PC-3 (cell line): Measurements from ENCODE around the gene LMBRD2. TPM values are rescaled to one million over a fixed set of nuclear protein-coding genes. Genes with fewer than 3 reads are reported as not detected.
"Not testable (repeated sequence)": the region's sequence is repeated elsewhere in the genome, so short reads cannot be mapped to it uniquely, and the experiment has no call there.

Experiments
- ATAC-seq: fragments of 200-7000 bp; cut with Tn5 transposase; 2 replicates; pipeline ENCODE4 v1.9.1; 2020; ENCODE audit warnings: mild to moderate bottlenecking, moderate library complexity
- BruUV-seq: library from RNA; stranded (reverse); fragments of 400-500 nt; replicated peaks from 2 replicates; lab custom pipeline; 2021; lab: Mats Ljungman, UMichigan
- CTCF ChIA-PET: fragments of 300-600 bp; sonication (Branson Sonifier 250); formaldehyde crosslinking; loops from one replicate; lab custom pipeline; 2022; ENCODE audit warnings: antibody characterized with exemption; lab: Charles Lee
- POLR2A ChIA-PET: fragments of 300-600 bp; sonication (Branson Sonifier 250); formaldehyde crosslinking; loops from one replicate; lab custom pipeline; 2022; ENCODE audit warnings: antibody characterized with exemption; ENCODE audit not compliant: unreplicated experiment; lab: Charles Lee
- DNase-seq: peaks from one replicate; pipeline ENCODE4 v3.0.0-alpha.2; 2015
- H2AFZ ChIP-seq: fragments of 300-600 bp; sonication (generic); 2 replicates; pipeline ENCODE4 v1.6.0; 2016; ENCODE audit warnings: antibody characterized with exemption, low read length
- H3F3A ChIP-seq: fragments of 300-600 bp; sonication (generic); one replicate; pipeline ENCODE4 v1.6.0; 2017; ENCODE audit warnings: antibody characterized with exemption, low read length, control low read depth, mild to moderate bottlenecking; ENCODE audit not compliant: unreplicated experiment
- H3K27ac ChIP-seq: fragments of 300-600 bp; sonication (generic); 2 replicates; pipeline ENCODE4 v1.5.1; 2016; ENCODE audit warnings: mild to moderate bottlenecking, low read length
- H3K27me3 ChIP-seq: fragments of 300-600 bp; sonication (generic); 2 replicates; pipeline ENCODE4 v1.6.1; 2016; ENCODE audit warnings: low read length, mixed read lengths
- H3K36me3 ChIP-seq: fragments of 300-600 bp; sonication (generic); 2 replicates; pipeline ENCODE4 v1.6.1; 2016; ENCODE audit warnings: low read depth, mixed run types, low read length, mixed read lengths
- H3K4me1 ChIP-seq: fragments of 300-600 bp; sonication (generic); 2 replicates; pipeline ENCODE4 v1.5.1; 2016; ENCODE audit warnings: low read length; ENCODE audit not compliant: insufficient read depth
- H3K4me2 ChIP-seq: fragments of 300-600 bp; sonication (generic); 2 replicates; pipeline ENCODE4 v1.6.0; 2016; ENCODE audit warnings: low read length
- H3K4me3 ChIP-seq: fragments of 300-600 bp; sonication (generic); 2 replicates; pipeline ENCODE4 v1.5.1; 2016; ENCODE audit warnings: mild to moderate bottlenecking, low read length, mixed read lengths
- H3K79me2 ChIP-seq: fragments of 300-600 bp; sonication (generic); 2 replicates; pipeline ENCODE4 v1.6.1; 2017; ENCODE audit warnings: low read length, mixed read lengths
- H3K9ac ChIP-seq: fragments of 300-600 bp; sonication (generic); 2 replicates; pipeline ENCODE4 v1.6.0; 2016; ENCODE audit warnings: mild to moderate bottlenecking, low read length
- H3K9me2 ChIP-seq: fragments of 300-600 bp; sonication (generic); replicated peaks from 2 replicates; pipeline ENCODE4 v1.6.1; 2016; ENCODE audit warnings: mixed run types, low read length, mixed read lengths
- H3K9me3 ChIP-seq: fragments of 300-600 bp; sonication (generic); 2 replicates; pipeline ENCODE4 v1.6.1; 2016; ENCODE audit warnings: low read length, mixed read lengths
- H4K20me1 ChIP-seq: fragments of 300-600 bp; sonication (generic); 2 replicates; pipeline ENCODE4 v1.6.1; 2016; ENCODE audit warnings: low read length, mixed read lengths
- CTCF ChIP-seq: fragments of 300-600 bp; sonication (generic); conservative IDR thresholded peaks from 2 replicates; pipeline ENCODE4 v1.5.1; 2017; ENCODE audit warnings: antibody characterized with exemption, low read depth, mild to moderate bottlenecking, low read length
- EZH2 ChIP-seq: fragments of 300-600 bp; sonication (generic); IDR thresholded peaks from one replicate; pipeline ENCODE4 v1.6.1; 2017; ENCODE audit warnings: antibody characterized with exemption, mild to moderate bottlenecking, low read length; ENCODE audit not compliant: unreplicated experiment
- EZH2phosphoT487 ChIP-seq: fragments of 300-600 bp; sonication (generic); IDR thresholded peaks from 2 replicates; pipeline ENCODE4 v1.6.1; 2018; ENCODE audit warnings: mild to moderate bottlenecking, antibody characterized with exemption, low read length, borderline replicate concordance
- intact Hi-C: fragments of 100-400 bp; cut with micrococcal nuclease; formaldehyde crosslinking; loops from 2 replicates; pipeline ENCODE4 v1.9.0; 2023
- total RNA-seq: library from RNA; depleted of rRNA; stranded (reverse); fragments of >200 nt; gene quantifications from 2 replicates; pipeline ENCODE4 v1.2.3, GENCODE V29; 2014

LMBRD2 gene
- total RNA-seq, 1 experiment from 2014 or later = 9.1 TPM

GRCh38 chr5:36138900-36139683 lies 12.6 kb downstream of the LMBRD2 start:
- BruUV-seq = no TSS peak
- ATAC-seq = no peak
- intact Hi-C loops = no loop called here

GRCh38 chr5:36136581-36136980 lies 15.1 kb downstream of the LMBRD2 start:
- H3K27me3 ChIP-seq = no peaks in the 10 kb centered on the region
- H3K27ac ChIP-seq = no peak overlapping the region
- BruUV-seq = no TSS peak
- CTCF ChIA-PET = no interaction called here
- H3K4me2 ChIP-seq = no peak overlapping the region
- H3K9ac ChIP-seq = no peak overlapping the region
- H3K79me2 ChIP-seq = no peaks in the 10 kb centered on the region
- no peaks in the 10 kb centered on the region for H4K20me1 ChIP-seq
- no peaks in the 10 kb centered on the region for H3K4me1 ChIP-seq
- no peaks in the 10 kb centered on the region for H3K9me2 ChIP-seq
- intact Hi-C loops = no loop called here
- ATAC-seq (no peak), DNase-seq (no peak)
- H3K4me3 ChIP-seq = no peak overlapping the region
- H3F3A ChIP-seq = no peaks in the 10 kb centered on the region
- TF ChIP-seq EZH2 (no peak), CTCF (no peak), EZH2phosphoT487 (no peak)
- no peaks in the 10 kb centered on the region for H3K9me3 ChIP-seq
- H2AFZ ChIP-seq = no peak overlapping the region
- H3K36me3 ChIP-seq = peaks cover 2% of the 10 kb centered on the region; the same call in 1 of the 2 replicates
- POLR2A ChIA-PET = no interaction called here

More at GRCh38 chr5:36138900-36139683, 12.6 kb downstream of the LMBRD2 start:
- no peaks in the 10 kb centered on the region for H3K27me3 ChIP-seq
- H4K20me1 ChIP-seq = no peaks in the 10 kb centered on the region
- POLR2A ChIA-PET = no interaction called here
- H3K4me1 ChIP-seq = no peaks in the 10 kb centered on the region
- no peaks in the 10 kb centered on the region for H3K9me2 ChIP-seq
- H3F3A ChIP-seq = no peaks in the 10 kb centered on the region
- CTCF ChIA-PET = no interaction called here
- H3K9ac ChIP-seq = no peak overlapping the region
- no peak overlapping the region for H2AFZ ChIP-seq
- no peak overlapping the region for H3K27ac ChIP-seq
- H3K4me2 ChIP-seq = no peak overlapping the region
- DNase-seq = no peak
- no peaks in the 10 kb centered on the region for H3K9me3 ChIP-seq
- no peaks in the 10 kb centered on the region for H3K79me2 ChIP-seq
- H3K36me3 ChIP-seq = peaks cover 2% of the 10 kb centered on the region; the same call in 1 of the 2 replicates
- H3K4me3 ChIP-seq = no peak overlapping the region
- TF ChIP-seq EZH2phosphoT487 = no peak
- TF ChIP-seq EZH2 = no peak
- no peak for TF ChIP-seq CTCF

GRCh38 chr5:36135988-36136387 lies 15.7 kb downstream of the LMBRD2 start:
- Histone ChIP-seq H3K4me2 (no peak overlapping the region), H3K9me3 (no peaks in the 10 kb centered on the region), H2AFZ (no peak overlapping the region), H3K9me2 (no peaks in the 10 kb centered on the region), H3K27me3 (no peaks in the 10 kb centered on the region), H3K9ac (no peak overlapping the region), H3K79me2 (no peaks in the 10 kb centered on the region), H3F3A (no peaks in the 10 kb centered on the region), H3K36me3 (peaks cover 2% of the 10 kb centered on the region; the same call in 1 of the 2 replicates), H4K20me1 (no peaks in the 10 kb centered on the region), H3K4me1 (no peaks in the 10 kb centered on the region), H3K27ac (no peak overlapping the region), H3K4me3 (no peak overlapping the region)
- TF ChIP-seq EZH2phosphoT487 (no peak), CTCF (no peak), EZH2 (no peak)
- ATAC-seq (no peak), DNase-seq (no peak)
- no TSS peak for BruUV-seq
- intact Hi-C loops = no loop called here
- ChIA-PET CTCF (no interaction called here), POLR2A (no interaction called here)

GRCh38 chr5:36133009-36133408 lies 18.7 kb downstream of the LMBRD2 start:
- POLR2A ChIA-PET, H3K9ac ChIP-seq, ATAC-seq, H3K27ac ChIP-seq, H3K9me2 ChIP-seq, H2AFZ ChIP-seq, H3F3A ChIP-seq, intact Hi-C loops, H3K4me2 ChIP-seq, H3K27me3 ChIP-seq, BruUV-seq, H3K79me2 ChIP-seq, H3K4me3 ChIP-seq, H3K9me3 ChIP-seq, H3K4me1 ChIP-seq, DNase-seq, H4K20me1 ChIP-seq, H3K36me3 ChIP-seq: not testable (repeated sequence)
- CTCF ChIA-PET = interaction anchor here (0.6 kb wide), 1 partner anchor 54 kb away, joined by 5 read pairs; no protein-coding TSS in a partner anchor
